GM19395 (cell line): Measurements from ENCODE around the gene PCDHGB2.
"Not testable (repeated sequence)": the region's sequence is repeated elsewhere in the genome, so short reads cannot be mapped to it uniquely, and the experiment has no call there.

Source experiments
- ATAC-seq: cut with Tn5 transposase; IDR thresholded peaks from one replicate; pipeline ENCODE4 v1.9.1; 2021; ENCODE audit warnings: mild to moderate bottlenecking, moderate library complexity; ENCODE audit not compliant: unreplicated experiment

The PCDHGB2 gene

GRCh38 chr5:141349917-141350619 lies 9.7 kb upstream of the PCDHGB2 start, which contains the start of gene PCDHGB1:
Gene PCDHGB1 (plus strand): TSS chr5:141350099. CDS start chr5:141350261, 162 bp downstream.
- ATAC-seq = no peak

- ATAC-seq = no peak
Observed at GRCh38 chr5:141351591-141351990, 8.2 kb upstream of the PCDHGB2 start.

- ATAC-seq = no peak
Observed at GRCh38 chr5:141354900-141355469, 4.8 kb upstream of the PCDHGB2 start, which contains the start of gene PCDHGA4. Gene PCDHGA4 (plus strand): TSS chr5:141355021. CDS start chr5:141355108, 87 bp downstream.

- ATAC-seq = no peak
Observed at GRCh38 chr5:141355641-141356040, 4.2 kb upstream of the PCDHGB2 start.

GRCh38 chr5:141356133-141356532 lies 3.7 kb upstream of the PCDHGB2 start:
- ATAC-seq = no peak

- ATAC-seq = no peak
Observed at GRCh38 chr5:141356950-141357349, 2.8 kb upstream of the PCDHGB2 start.

- no peak for ATAC-seq
Observed at GRCh38 chr5:141360685-141361084, 891 bp downstream of the PCDHGB2 start.

- no peak for ATAC-seq
Observed at GRCh38 chr5:141362719-141363118, 2.9 kb downstream of the PCDHGB2 start.

- ATAC-seq = no peak
Observed at GRCh38 chr5:141363952-141364660, 4.3 kb downstream of the PCDHGB2 start, which contains the start of gene PCDHGA5. Gene PCDHGA5 (plus strand): TSS chr5:141364162. CDS start chr5:141364331, 169 bp downstream.

GRCh38 chr5:141366016-141366896 lies 6.5 kb downstream of the PCDHGB2 start:
- ATAC-seq = no peak

- peak; percentile 65 for ATAC-seq
Observed at GRCh38 chr5:141369994-141370848, 10.4 kb downstream of the PCDHGB2 start, which contains the start of gene PCDHGB3. Gene PCDHGB3 (plus strand): TSS chr5:141370242. CDS start chr5:141370395, 153 bp downstream.

- ATAC-seq = no peak
Observed at GRCh38 chr5:141371572-141372475, 12.0 kb downstream of the PCDHGB2 start.

- no peak for ATAC-seq
Observed at GRCh38 chr5:141373673-141374317, 14.0 kb downstream of the PCDHGB2 start, which contains the start of gene PCDHGA6. Gene PCDHGA6 (plus strand): TSS chr5:141373891. CDS start chr5:141374084, 193 bp downstream.

- no peak for ATAC-seq
Observed at GRCh38 chr5:141374627-141375026, 14.8 kb downstream of the PCDHGB2 start.

- ATAC-seq = not testable (repeated sequence)
Observed at GRCh38 chr5:141375444-141376155, 15.8 kb downstream of the PCDHGB2 start.

- no peak for ATAC-seq
Observed at GRCh38 chr5:141382469-141383294, 22.9 kb downstream of the PCDHGB2 start, which contains the start of gene PCDHGA7. Gene PCDHGA7 (plus strand): TSS chr5:141382742. CDS start chr5:141382900, 158 bp downstream.
